Measurements from ENCODE around the gene HLA-DPB1. TPM values are rescaled to one million over a fixed set of nuclear protein-coding genes. Genes with fewer than 3 reads are reported as not detected.
A peak's percentile ranks its signal among the peaks of the same experiment; 100 is the strongest.

HLA-DPB1 gene
- total RNA-seq, 2 donors from 2014 or later: 10.6 to 39.0 TPM

DNA sequence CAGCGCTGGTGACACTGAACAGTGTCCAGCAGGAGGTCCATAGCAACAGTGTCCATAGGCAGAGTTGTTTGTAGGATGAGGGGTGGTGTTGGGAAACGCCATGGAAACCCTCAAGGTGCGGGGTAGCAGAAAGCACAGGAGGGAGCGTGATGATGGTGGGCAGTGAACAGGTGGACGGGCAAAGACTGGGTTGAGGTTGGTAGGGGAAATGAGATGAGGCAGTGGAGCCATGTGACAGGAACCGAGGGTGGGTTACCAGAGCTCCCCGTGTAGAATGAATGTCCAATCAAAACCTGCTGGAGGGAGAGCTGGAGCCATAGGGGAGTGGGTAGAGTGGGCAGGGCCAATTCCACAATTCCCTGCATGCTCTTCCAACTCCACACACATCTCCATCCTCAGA is 38.0 kb downstream of the HLA-DPB1 start:
- Mint-ChIP-seq H3K27ac (no peak overlapping the region), H3K9me3 (no peaks in the 10 kb centered on the region), H3K36me3 (peaks cover 0 to 11% of the 10 kb centered on the region in 2 donors)
- ATAC-seq (no peak), DNase-seq (ENCODE audit: low spot score in 2 of 2) (no peak)

GRCh38 chr6:33114406-33114805 is 38.6 kb downstream of the HLA-DPB1 start:
- no peak for DNase-seq (ENCODE audit: low spot score in 2 of 2)
- no peak overlapping the region for H3K27ac Mint-ChIP-seq
- no peaks in the 10 kb centered on the region for H3K9me3 Mint-ChIP-seq
- ATAC-seq: no peak
- peaks cover 0 to 11% of the 10 kb centered on the region in 2 donors for H3K36me3 Mint-ChIP-seq

- H3K9me3 Mint-ChIP-seq: no peaks in the 10 kb centered on the region
- DNase-seq (ENCODE audit: low spot score in 2 of 2) (no peak), ATAC-seq (no peak)
- H3K27ac Mint-ChIP-seq: no peak overlapping the region
- H3K36me3 Mint-ChIP-seq: peaks cover 0 to 11% of the 10 kb centered on the region in 2 donors
These were observed 40.6 kb downstream of the HLA-DPB1 start for GRCh38 chr6:33116417-33116816.

GRCh38 chr6:33116841-33117711 is 41.3 kb downstream of the HLA-DPB1 start:
- Mint-ChIP-seq H3K9me3 (no peaks in the 10 kb centered on the region), H3K27ac (no peak overlapping the region), H3K36me3 (peaks cover 0 to 11% of the 10 kb centered on the region in 2 donors)
- DNase-seq (ENCODE audit: low spot score in 2 of 2) (no peak), ATAC-seq (peak in 1 of 2 donors; percentile 31)

DNA sequence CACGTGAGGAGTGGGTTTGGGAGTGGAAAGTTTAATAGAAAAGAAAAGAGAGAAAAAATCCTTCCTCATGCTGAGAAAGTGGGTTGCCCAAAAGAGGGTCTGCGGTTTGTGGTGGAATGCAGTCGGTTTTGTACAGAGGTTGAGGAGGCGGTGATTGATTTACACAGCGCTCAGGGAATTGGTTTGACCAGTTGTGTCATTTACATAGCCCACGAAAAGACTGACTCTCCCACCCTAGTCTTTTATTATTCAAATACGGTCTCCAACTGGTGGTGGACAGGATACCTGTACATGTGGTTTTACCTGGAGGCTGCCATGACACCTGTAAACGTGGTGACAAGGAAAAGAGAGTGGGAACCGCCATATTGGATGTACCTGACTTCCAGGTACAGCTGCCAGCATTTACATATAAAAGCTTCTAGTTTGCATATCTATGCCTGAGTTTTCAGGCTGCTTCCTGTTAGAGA is 42.1 kb downstream of the HLA-DPB1 start:
- no peak overlapping the region for H3K27ac Mint-ChIP-seq
- DNase-seq (ENCODE audit: low spot score in 2 of 2) (no peak), ATAC-seq (no peak)
- H3K9me3 Mint-ChIP-seq: no peaks in the 10 kb centered on the region
- peaks cover 0 to 11% of the 10 kb centered on the region in 2 donors for H3K36me3 Mint-ChIP-seq

DNA sequence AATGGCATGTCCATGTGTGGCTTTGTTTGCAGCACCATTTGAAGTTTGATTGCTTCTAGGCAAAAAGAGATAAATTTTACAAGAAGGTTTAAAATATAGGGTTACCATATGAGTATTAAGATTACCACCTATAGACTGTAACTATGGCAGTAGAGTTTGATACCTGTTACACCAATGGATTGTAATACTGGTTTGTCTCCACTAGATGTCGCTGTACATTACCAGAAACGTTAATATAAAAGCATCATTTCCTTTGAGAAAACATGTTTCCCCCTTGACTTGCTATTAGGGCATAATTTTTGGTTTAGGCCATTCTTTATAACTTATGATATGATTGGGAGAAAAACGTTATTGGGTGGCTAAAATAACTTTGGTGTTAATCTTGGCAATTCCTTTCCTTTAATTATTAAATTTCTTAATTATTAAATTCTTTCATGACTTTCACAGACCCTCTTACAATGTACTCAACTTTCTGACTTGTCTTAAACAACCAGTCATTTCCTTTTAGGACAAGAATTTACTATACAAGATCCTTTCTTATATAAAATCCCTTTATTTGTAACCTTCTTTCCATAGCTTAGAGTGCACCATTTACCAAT is 42.8 kb downstream of the HLA-DPB1 start:
- peaks cover 5 to 16% of the 10 kb centered on the region in 2 donors for H3K36me3 Mint-ChIP-seq
- DNase-seq (ENCODE audit: low spot score in 2 of 2) (peak in 1 of 2 donors; percentile 35), ATAC-seq (peak; percentile 49 to 63)
- H3K27ac Mint-ChIP-seq: no peak overlapping the region
- H3K9me3 Mint-ChIP-seq: peaks cover under 1% of the 10 kb centered on the region in 2 donors

GRCh38 chr6:33120001-33120400 is 44.2 kb downstream of the HLA-DPB1 start:
- peaks cover 5% of the 10 kb centered on the region in 2 donors for H3K9me3 Mint-ChIP-seq
- no peak for ATAC-seq
- peaks cover 10 to 21% of the 10 kb centered on the region in 2 donors for H3K36me3 Mint-ChIP-seq
- no peak for DNase-seq (ENCODE audit: low spot score in 2 of 2)
- no peak overlapping the region for H3K27ac Mint-ChIP-seq

GRCh38 chr6:33123181-33123580 is 47.4 kb downstream of the HLA-DPB1 start:
- Mint-ChIP-seq H3K9me3 (peaks cover 5% of the 10 kb centered on the region in 2 donors), H3K36me3 (peaks cover 10% of the 10 kb centered on the region in 2 donors), H3K27ac (no peak overlapping the region)
- no peak for DNase-seq (ENCODE audit: low spot score in 2 of 2)
- ATAC-seq: no peak

- ATAC-seq (peak; percentile 56 to 69), DNase-seq (ENCODE audit: low spot score in 2 of 2) (peak in 1 of 2 donors; percentile 24)
- H3K9me3 Mint-ChIP-seq: peaks cover 5% of the 10 kb centered on the region in 2 donors
- peaks cover 10% of the 10 kb centered on the region in 2 donors for H3K36me3 Mint-ChIP-seq
- no peak overlapping the region for H3K27ac Mint-ChIP-seq
These were observed 48.1 kb downstream of the HLA-DPB1 start for GRCh38 chr6:33123732-33124524.

- no peak overlapping the region for H3K27ac Mint-ChIP-seq
- H3K9me3 Mint-ChIP-seq: peaks cover 5% of the 10 kb centered on the region in 2 donors
- DNase-seq (ENCODE audit: low spot score in 2 of 2): no peak
- no peak for ATAC-seq
- H3K36me3 Mint-ChIP-seq: peaks cover 10% of the 10 kb centered on the region in 2 donors
These were observed 48.7 kb downstream of the HLA-DPB1 start for GRCh38 chr6:33124525-33124901.

- DNase-seq (ENCODE audit: low spot score in 2 of 2): no peak
- ATAC-seq: no peak
- Mint-ChIP-seq H3K36me3 (peaks cover 10% of the 10 kb centered on the region in 2 donors), H3K27ac (no peak overlapping the region), H3K9me3 (peaks cover 5% of the 10 kb centered on the region in 2 donors)
These were observed 49.2 kb downstream of the HLA-DPB1 start for GRCh38 chr6:33124947-33125346.

GRCh38 chr6:33126101-33126714 is 50.4 kb downstream of the HLA-DPB1 start:
- Mint-ChIP-seq H3K36me3 (peaks cover 10% of the 10 kb centered on the region in 2 donors), H3K27ac (no peak overlapping the region), H3K9me3 (peaks cover 5% of the 10 kb centered on the region in 2 donors)
- ATAC-seq (peak; percentile 66 to 67), DNase-seq (ENCODE audit: low spot score in 2 of 2) (peak in 1 of 2 donors; percentile 75)

DNA sequence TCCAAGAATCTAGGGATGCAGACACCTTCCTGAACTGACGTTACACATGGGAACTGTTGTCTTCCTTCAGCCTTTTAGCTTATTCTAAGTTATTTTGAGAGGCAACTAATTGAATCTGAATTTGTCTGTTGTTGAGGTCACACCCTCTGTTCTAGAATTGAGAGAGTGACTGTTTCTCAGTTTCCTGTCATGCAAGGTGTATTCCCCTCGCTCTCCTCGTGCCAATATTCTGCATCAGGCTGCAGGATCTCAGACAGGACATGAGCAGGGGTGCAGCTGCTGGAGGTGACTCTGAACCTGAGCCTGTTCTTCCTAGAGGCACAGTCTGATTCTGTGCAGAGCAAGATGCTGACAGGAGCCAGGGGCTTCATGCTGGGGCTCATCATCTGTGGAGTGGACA is 52.5 kb downstream of the HLA-DPB1 start:
- DNase-seq (ENCODE audit: low spot score in 2 of 2): no peak
- Mint-ChIP-seq H3K9me3 (peaks cover 5% of the 10 kb centered on the region in 2 donors), H3K36me3 (peaks cover 8% of the 10 kb centered on the region in 2 donors), H3K27ac (no peak overlapping the region)
- peak in 1 of 2 donors; percentile 43 for ATAC-seq

- Mint-ChIP-seq H3K9me3 (no peaks in the 10 kb centered on the region), H3K36me3 (no peaks in the 10 kb centered on the region), H3K27ac (no peak overlapping the region)
- DNase-seq (ENCODE audit: low spot score in 2 of 2) (no peak), ATAC-seq (no peak)
These were observed 56.3 kb downstream of the HLA-DPB1 start for GRCh38 chr6:33132081-33132524.

GRCh38 chr6:33136310-33136900 is 60.6 kb downstream of the HLA-DPB1 start:
- ATAC-seq (no peak), DNase-seq (ENCODE audit: low spot score in 2 of 2) (no peak)
- Mint-ChIP-seq H3K9me3 (no peaks in the 10 kb centered on the region), H3K27ac (no peak overlapping the region), H3K36me3 (no peaks in the 10 kb centered on the region)
